Heart right ventricle (tissue), 16 donors: Measurements from ENCODE around the gene MYOM3. TPM values are rescaled to one million over a fixed set of nuclear protein-coding genes. Genes with fewer than 3 reads are reported as not detected.

Experiments
- ATAC-seq, 8 donors: fragments of 200-7000 bp; cut with Tn5 transposase; one replicate each; pipeline ENCODE4 v1.9.1; 2020; ENCODE audit warnings: mild to moderate bottlenecking in 8 of 8, moderate library complexity in 8 of 8, moderate number of reproducible peaks in 1 of 8
- DNase-seq, 2 donors: peaks; one replicate each; pipeline ENCODE4 v3.0.0-alpha.2; 2020
- H3K27ac ChIP-seq, 10 donors: fragments of 200-600 bp; sonication (generic) in 2 of 10; one replicate each; pipeline versions ENCODE4 v1.5.0 to v1.8.0; 2020 to 2022; ENCODE audit warnings: mild to moderate bottlenecking in 3 of 10
- H3K27me3 ChIP-seq, 7 donors: fragments of 200-600 bp; one replicate each; pipeline ENCODE4 v1.8.0; 2021 to 2022; ENCODE audit warnings: mild to moderate bottlenecking in 2 of 7
- H3K36me3 ChIP-seq, 9 donors: fragments of 200-600 bp; sonication (generic) in 1 of 9; one replicate each; pipeline versions ENCODE4 v1.5.0 to v1.8.0; 2020 to 2022; ENCODE audit warnings: mild to moderate bottlenecking in 2 of 9
- H3K4me1 ChIP-seq, 9 donors: fragments of 200-600 bp; sonication (generic) in 1 of 9; one replicate each; pipeline versions ENCODE4 v1.5.0 to v1.8.0; 2020 to 2022; ENCODE audit warnings: mild to moderate bottlenecking in 4 of 9
- H3K4me3 ChIP-seq, 10 donors: fragments of 200-600 bp; sonication (generic) in 2 of 10; one replicate each; pipeline versions ENCODE4 v1.5.0 to v1.8.0; 2020 to 2022; ENCODE audit warnings: mild to moderate bottlenecking in 7 of 10, moderate library complexity in 2 of 10
- H3K9me3 ChIP-seq, 11 donors: fragments of 200-600 bp in 10 of 11; sonication (generic) in 2 of 11; one replicate each; pipeline versions ENCODE4 v1.5.0 to v1.8.0; 2013 to 2022; ENCODE audit warnings: mild to moderate bottlenecking in 2 of 11, control low read depth in 1 of 11, moderate library complexity in 1 of 11
- WGBS, 2 donors: extraction: QIAGEN DNeasy Blood & Tissue Kit; methylation state at CpG; one replicate each; pipeline ENCODE4 v1.1.7; 2013; ENCODE audit warnings: inconsistent platforms in 1 of 2; 5-methylcytosine and 5-hydroxymethylcytosine counted together
- intact Hi-C, 10 donors: fragments of 100-400 bp; cut with DNase I; formaldehyde crosslinking; loops; one replicate each; pipeline versions ENCODE4 v1.11.1 to v1.14.2; 2022
- polyA plus RNA-seq, 2 donors: library from polyadenylated mRNA; stranded (reverse); fragments of 200-250 nt; gene quantifications; one replicate each; pipeline ENCODE4 v1.2.3, GENCODE V29; 2013
- total RNA-seq, 10 donors: library from RNA; stranded (reverse); fragmentation: NEBNext Ultra II Directional in 3 of 10; extraction: Animal tissue kit (Norgen Biotek cat#: 25700) in 3 of 10; gene quantifications; one replicate each; pipeline versions ENCODE4 v1.2.1 to v1.2.4, GENCODE V29; 2021 to 2023
- TF ChIP-seq, protein P1 (sequence below), 9 donors: fragments of 200-600 bp; sonication (generic) in 2 of 9; IDR thresholded peaks; one replicate each; pipeline versions ENCODE4 v1.5.0 to v1.8.0; 2021 to 2022; ENCODE audit warnings: antibody characterized with exemption in 9 of 9, mild to moderate bottlenecking in 5 of 9, moderate library complexity in 1 of 9
- donor health status: Arrhythmogenic right ventricular cardiomyopathy.
- donor health status: ischemic (EF 13 %, LVEDD 7.1; RV severe dilation, severe dysfunction).
- donor health status: healthy with polysubstance abuse.
- donor health status: DM: no; HTN: yes; CAD: no.
- donor health status: DM: no; HTN: no; CAD: no.
- donor health status: ischemic (EF 25% LVEDD 6.9; RV normal size, moderate dysfunction).
- donor health status: ischemic (EF 25% LVEDD 5.7; RV mildly dilated, moderate dysfunction).
- donor health status: healthy.
- donor health status: DM: yes; HTN: yes; CAD: no.
- donor health status: Ischemic cardiomyopathy.
- donor health status: ischemic (EF 35%, LVEDD 5.7; RV mildly dilated, moderate dysfunction).
- donor health status: nonischemic (EF 11% LVEDD 7.7; RV severe dilation, severe dysfunction).
- donor health status: DM: yes; HTN: yes; CAD: no.
- donor health status: PGD.
- donor health status: ischemic (EF 29% LVEDD 5.4; RV normal size, mild dysfunction).
- donor health status: nonischemic (EF 23%, LVEDD 6.1; RV moderate dilation, normal function).

Gene MYOM3
- total and polyA plus RNA-seq, 12 donors, result 85.3 to 428 (median 318) TPM

DNA sequence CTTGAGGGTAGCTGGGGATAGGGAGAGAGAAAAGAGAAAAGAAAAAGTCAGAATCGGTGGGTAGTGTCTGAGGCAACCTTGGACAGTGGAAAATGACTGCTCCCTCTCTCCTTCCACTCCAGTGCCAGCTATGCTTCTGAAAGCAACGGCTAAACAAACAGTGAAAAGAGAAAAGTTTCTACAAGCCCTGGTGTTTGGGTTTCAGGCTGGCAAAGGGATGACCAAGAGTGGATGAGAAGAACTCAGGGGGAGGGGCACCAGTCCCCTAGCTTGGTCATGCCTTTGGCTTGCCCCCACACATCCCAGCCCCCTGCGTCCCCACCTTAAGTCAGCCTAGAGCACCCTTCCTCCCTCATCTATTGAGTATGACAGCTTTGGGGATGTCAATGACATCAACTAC is 22.4 kb upstream of the MYOM3 start:
- Histone ChIP-seq H3K27me3 (no peaks in the 10 kb centered on the region), H3K27ac (no peak overlapping the region), H3K4me3 (no peak overlapping the region), H3K4me1 (no peaks in the 10 kb centered on the region), H3K36me3 (no peaks in the 10 kb centered on the region), H3K9me3 (peaks cover 0 to 17% (median 4%) of the 10 kb centered on the region in 11 donors)
- TF ChIP-seq, protein P1, sequence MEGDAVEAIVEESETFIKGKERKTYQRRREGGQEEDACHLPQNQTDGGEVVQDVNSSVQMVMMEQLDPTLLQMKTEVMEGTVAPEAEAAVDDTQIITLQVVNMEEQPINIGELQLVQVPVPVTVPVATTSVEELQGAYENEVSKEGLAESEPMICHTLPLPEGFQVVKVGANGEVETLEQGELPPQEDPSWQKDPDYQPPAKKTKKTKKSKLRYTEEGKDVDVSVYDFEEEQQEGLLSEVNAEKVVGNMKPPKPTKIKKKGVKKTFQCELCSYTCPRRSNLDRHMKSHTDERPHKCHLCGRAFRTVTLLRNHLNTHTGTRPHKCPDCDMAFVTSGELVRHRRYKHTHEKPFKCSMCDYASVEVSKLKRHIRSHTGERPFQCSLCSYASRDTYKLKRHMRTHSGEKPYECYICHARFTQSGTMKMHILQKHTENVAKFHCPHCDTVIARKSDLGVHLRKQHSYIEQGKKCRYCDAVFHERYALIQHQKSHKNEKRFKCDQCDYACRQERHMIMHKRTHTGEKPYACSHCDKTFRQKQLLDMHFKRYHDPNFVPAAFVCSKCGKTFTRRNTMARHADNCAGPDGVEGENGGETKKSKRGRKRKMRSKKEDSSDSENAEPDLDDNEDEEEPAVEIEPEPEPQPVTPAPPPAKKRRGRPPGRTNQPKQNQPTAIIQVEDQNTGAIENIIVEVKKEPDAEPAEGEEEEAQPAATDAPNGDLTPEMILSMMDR (IDR thresholded peaks at IDR 0.05), result no peak
- ATAC-seq, result no peak
- DNase-seq, result no peak
- 86% methylated on average over 3 of the region's 3 CpGs for WGBS, 2 donors
- intact Hi-C loops, result no loop called here

DNA sequence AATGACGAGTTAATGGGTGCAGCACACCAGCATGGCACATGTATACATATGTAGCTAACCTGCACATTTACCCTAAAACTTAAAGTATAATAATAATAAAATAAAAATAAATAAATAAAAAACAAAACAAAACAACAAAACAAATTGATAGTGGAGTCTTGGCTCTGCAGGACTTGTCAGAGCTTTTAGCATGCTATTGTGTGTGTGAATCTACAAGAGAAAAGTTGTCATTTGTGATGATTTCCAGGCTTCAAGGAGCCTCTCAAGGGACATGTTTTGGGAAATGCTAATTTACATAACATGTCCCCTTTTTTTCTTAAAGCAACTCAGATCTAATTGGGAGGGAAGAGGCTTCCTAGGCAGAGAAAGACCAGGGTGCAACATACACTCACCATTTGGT is 21.9 kb upstream of the MYOM3 start:
- ATAC-seq (no peak), DNase-seq (no peak)
- Histone ChIP-seq H3K4me1 (no peaks in the 10 kb centered on the region), H3K9me3 (peaks cover 0 to 17% (median 4%) of the 10 kb centered on the region in 11 donors), H3K27ac (no peak overlapping the region), H3K36me3 (no peaks in the 10 kb centered on the region), H3K27me3 (no peaks in the 10 kb centered on the region), H3K4me3 (no peak overlapping the region)
- 89 to 100% methylated on average over 1 of the region's 1 CpG for WGBS, 2 donors
- TF ChIP-seq, protein P1 (IDR thresholded peaks at IDR 0.05), result no peak
- intact Hi-C loops, result no loop called here

DNA sequence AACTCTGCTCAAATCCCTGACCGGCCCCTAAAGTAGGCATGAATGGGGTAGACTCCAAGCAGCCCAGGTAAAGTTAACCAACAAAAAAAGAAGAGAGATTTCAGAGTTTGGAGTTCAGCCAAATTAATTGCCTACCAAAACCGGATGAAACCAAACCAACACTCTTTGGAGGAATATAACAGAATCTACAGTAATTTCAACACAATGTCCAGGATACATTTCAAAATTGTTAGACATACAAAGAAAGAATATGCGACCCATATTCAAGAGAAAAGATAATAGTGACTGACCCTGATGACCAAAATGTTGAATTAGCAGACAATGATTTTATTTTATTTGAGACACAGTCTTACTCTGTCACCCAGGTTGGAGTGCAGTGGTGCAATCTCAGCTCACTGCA is 18.4 kb upstream of the MYOM3 start:
- ATAC-seq, result no peak
- H3K27ac ChIP-seq, result no peak overlapping the region
- TF ChIP-seq, protein P1 (IDR thresholded peaks at IDR 0.05), result no peak
- peaks cover 0 to 16% (median 9%) of the 10 kb centered on the region in 9 donors for H3K4me1 ChIP-seq
- WGBS, 2 donors, result 87% methylated on average over 3 of the region's 3 CpGs
- peaks cover 0 to 17% (median 4%) of the 10 kb centered on the region in 11 donors for H3K9me3 ChIP-seq
- no peak for DNase-seq
- H3K4me3 ChIP-seq, result no peak overlapping the region
- no peaks in the 10 kb centered on the region for H3K36me3 ChIP-seq
- intact Hi-C loops, result no loop called here
- H3K27me3 ChIP-seq, result no peaks in the 10 kb centered on the region

DNA sequence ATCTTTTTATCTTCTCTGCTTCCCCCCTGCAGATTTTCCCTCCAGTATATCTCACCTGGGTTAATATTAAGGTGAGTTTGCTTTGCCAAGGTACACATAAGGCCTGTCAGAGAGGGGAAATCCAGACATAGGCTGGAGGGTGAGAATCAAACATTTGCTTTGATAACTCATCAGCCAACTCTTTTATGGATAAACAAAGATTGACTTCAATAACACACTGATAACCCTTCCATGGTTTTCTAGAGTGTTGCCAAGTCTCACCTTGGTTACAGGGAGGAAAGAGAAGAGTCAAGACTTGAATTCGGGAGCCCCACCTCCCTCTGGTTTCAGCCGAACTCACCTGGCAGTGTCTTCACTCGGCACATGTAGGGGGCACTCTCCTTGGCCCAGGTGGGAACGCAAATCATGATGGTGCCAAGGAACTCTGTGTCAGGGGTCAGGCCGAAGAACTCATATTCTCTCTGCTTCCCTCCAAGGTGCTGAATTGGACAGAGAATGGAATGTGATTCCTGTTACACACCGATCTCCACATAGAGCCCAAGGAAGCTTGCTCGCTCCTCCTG is 15.9 kb upstream of the MYOM3 start:
- H3K4me1 ChIP-seq, result peaks cover 0 to 16% (median 11%) of the 10 kb centered on the region in 9 donors
- 85 to 87% methylated on average over 7 of the region's 7 CpGs for WGBS, 2 donors
- H3K9me3 ChIP-seq, result peaks cover 0 to 17% (median 4%) of the 10 kb centered on the region in 11 donors
- H3K27me3 ChIP-seq, result no peaks in the 10 kb centered on the region
- ATAC-seq (no peak), DNase-seq (no peak)
- H3K27ac ChIP-seq, result no peak overlapping the region
- no peaks in the 10 kb centered on the region for H3K36me3 ChIP-seq
- H3K4me3 ChIP-seq, result no peak overlapping the region
- intact Hi-C loops, result loop anchor here in 1 of 10 donors (10.0 kb wide), 1 partner anchor 173 kb away; the partner anchor contains the start of gene PNRC2
- TF ChIP-seq, protein P1 (IDR thresholded peaks at IDR 0.05), result no peak
